ENCODE data around the gene SERINC5.

DNA sequence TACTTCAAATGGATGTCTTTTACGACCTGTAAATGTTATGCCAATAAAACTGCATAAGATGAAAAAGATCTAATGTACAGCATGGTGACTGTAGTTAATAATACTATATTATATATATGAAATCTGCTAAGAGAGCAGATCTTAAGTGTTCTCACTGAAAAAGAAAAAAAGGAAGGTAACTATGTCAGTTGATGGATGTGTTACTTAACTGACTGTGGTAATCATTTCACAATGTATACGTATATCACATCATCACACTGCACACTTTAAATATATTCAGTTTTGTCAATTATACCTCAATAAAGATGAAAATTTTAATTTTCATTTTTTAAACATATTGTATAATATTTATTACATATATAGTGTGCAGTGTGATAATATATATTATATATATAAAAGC is 188.8 kb downstream of the SERINC5 start:
- TF ChIP-seq FOS (IDR thresholded peaks at IDR 0.05; ENCODE audit: borderline replicate concordance, insufficient read depth, low read length) (no peak), GATA2 (IDR thresholded peaks at IDR 0.05; ENCODE audit: insufficient read depth, insufficient read length, low read depth, low read length) (no peak), EZH2 (IDR thresholded peaks at IDR 0.05; ENCODE audit: borderline replicate concordance, low read depth, low read length, severe bottlenecking) (no peak), POLR2AphosphoS5 (IDR thresholded peaks at IDR 0.05; ENCODE audit: insufficient read depth, low read depth, low read length) (no peak), POLR2A (IDR thresholded peaks at IDR 0.05; ENCODE audit: low read depth, low read length) (no peak), MYC (IDR thresholded peaks at IDR 0.05; ENCODE audit: low read depth, low read length) (no peak), JUN (IDR thresholded peaks at IDR 0.05; ENCODE audit: borderline replicate concordance, insufficient read depth, insufficient read length, low read depth) (no peak)
- TF ChIP-seq, protein P1, sequence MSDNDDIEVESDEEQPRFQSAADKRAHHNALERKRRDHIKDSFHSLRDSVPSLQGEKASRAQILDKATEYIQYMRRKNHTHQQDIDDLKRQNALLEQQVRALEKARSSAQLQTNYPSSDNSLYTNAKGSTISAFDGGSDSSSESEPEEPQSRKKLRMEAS (IDR thresholded peaks at IDR 0.05; ENCODE audit: insufficient read depth, insufficient read length): no peak
- TF ChIP-seq, protein P2, sequence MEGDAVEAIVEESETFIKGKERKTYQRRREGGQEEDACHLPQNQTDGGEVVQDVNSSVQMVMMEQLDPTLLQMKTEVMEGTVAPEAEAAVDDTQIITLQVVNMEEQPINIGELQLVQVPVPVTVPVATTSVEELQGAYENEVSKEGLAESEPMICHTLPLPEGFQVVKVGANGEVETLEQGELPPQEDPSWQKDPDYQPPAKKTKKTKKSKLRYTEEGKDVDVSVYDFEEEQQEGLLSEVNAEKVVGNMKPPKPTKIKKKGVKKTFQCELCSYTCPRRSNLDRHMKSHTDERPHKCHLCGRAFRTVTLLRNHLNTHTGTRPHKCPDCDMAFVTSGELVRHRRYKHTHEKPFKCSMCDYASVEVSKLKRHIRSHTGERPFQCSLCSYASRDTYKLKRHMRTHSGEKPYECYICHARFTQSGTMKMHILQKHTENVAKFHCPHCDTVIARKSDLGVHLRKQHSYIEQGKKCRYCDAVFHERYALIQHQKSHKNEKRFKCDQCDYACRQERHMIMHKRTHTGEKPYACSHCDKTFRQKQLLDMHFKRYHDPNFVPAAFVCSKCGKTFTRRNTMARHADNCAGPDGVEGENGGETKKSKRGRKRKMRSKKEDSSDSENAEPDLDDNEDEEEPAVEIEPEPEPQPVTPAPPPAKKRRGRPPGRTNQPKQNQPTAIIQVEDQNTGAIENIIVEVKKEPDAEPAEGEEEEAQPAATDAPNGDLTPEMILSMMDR (IDR thresholded peaks at IDR 0.05; ENCODE audit: extremely low read depth in 1 of 2, insufficient read depth in 1 of 2, low read depth in 1 of 2, low read length in 2 of 2): no peak

All from endothelial cell of umbilical vein (primary cell).